A549 (cell line): ENCODE measurements around the gene BCR.

Experiments
- BHLHE40 ChIP-seq: IDR thresholded peaks from 2 replicates; pipeline ENCODE4 v1.6.1; 2012; ENCODE audit warnings: low read depth, low read length, inconsistent platforms
- CTCF ChIP-seq: fragments of >200 bp; sonication (Bioruptor Twin); formaldehyde crosslinking; IDR thresholded peaks from 3 replicates; pipeline ENCODE4 v1.5.1; 2016
- EP300 ChIP-seq, 2 experiments: fragments of >200 bp; sonication (Bioruptor Twin); formaldehyde crosslinking; IDR thresholded peaks; 2 replicates in 1 of 2; 3 replicates in 1 of 2; pipeline ENCODE4 v1.6.1; 2016 to 2017
- FOSB ChIP-seq: fragments of 250-450 bp; sonication (Bioruptor Pico); IDR thresholded peaks from 2 replicates; pipeline ENCODE4 v1.5.0; 2020; ENCODE audit warnings: mild to moderate bottlenecking, moderate library complexity
- KDM1A ChIP-seq: fragments of 200-600 bp; sonication (generic); IDR thresholded peaks from 2 replicates; pipeline ENCODE4 v1.6.1; 2016; ENCODE audit warnings: low read depth, mild to moderate bottlenecking
- POLR2A ChIP-seq: IDR thresholded peaks from 2 replicates; pipeline ENCODE4 v1.6.1; 2012; ENCODE audit warnings: mild to moderate bottlenecking, low read length
- RAD21 ChIP-seq, 2 experiments: fragments of >200 bp in 1 of 2; sonication (Bioruptor Twin) in 1 of 2; formaldehyde crosslinking in 1 of 2; IDR thresholded peaks in 1 of 2; conservative IDR thresholded peaks in 1 of 2; 2 replicates in 1 of 2; 3 replicates in 1 of 2; pipeline ENCODE4 v1.6.1; 2012 to 2018; ENCODE audit warnings: inconsistent platforms in 1 of 2
- RCOR1 ChIP-seq: fragments of 150-350 bp; IDR thresholded peaks from 2 replicates; pipeline ENCODE4 v1.6.1; 2014; ENCODE audit warnings: antibody characterized with exemption, low read length, low read depth
- RFX5 ChIP-seq: fragments of 450-650 bp; IDR thresholded peaks from 2 replicates; pipeline ENCODE4 v1.7.1; 2014; ENCODE audit warnings: antibody characterized with exemption, mild to moderate bottlenecking, moderate library complexity
- SMC3 ChIP-seq: fragments of >200 bp; sonication (Bioruptor Twin); formaldehyde crosslinking; IDR thresholded peaks from 3 replicates; pipeline ENCODE4 v1.6.1; 2018; ENCODE audit warnings: inconsistent platforms

GRCh38 chr22:23237201-23237798 lies 57.0 kb downstream of the BCR start:
- TF ChIP-seq KDM1A: no peak
- TF ChIP-seq RCOR1: no peak
- no peak for TF ChIP-seq CTCF
- no peak for TF ChIP-seq POLR2A
- TF ChIP-seq FOSB (CRISPR knock-in tag): no peak
- TF ChIP-seq BHLHE40: no peak
- TF ChIP-seq RFX5: no peak
- no peak for TF ChIP-seq RAD21 (conservative IDR thresholded peaks at IDR 0.05 in 1 of 2, IDR thresholded peaks at IDR 0.05 in 1 of 2)
- no peak for TF ChIP-seq EP300 (IDR thresholded peaks at IDR 0.05)
- TF ChIP-seq SMC3: no peak
